ENCODE results near the gene ZNF717. TPM values are rescaled to one million over a fixed set of nuclear protein-coding genes. Genes with fewer than 3 reads are reported as not detected.
"Not testable (repeated sequence)": the region's sequence is repeated elsewhere in the genome, so short reads cannot be mapped to it uniquely, and the experiment has no call there.

ZNF717 gene
- polyA plus RNA-seq (2013), result 3.9 and 4.5 TPM in 2 replicates

- Histone ChIP-seq H3K14ac (ENCODE audit: low read length) (peak within 1 kb of the TSS; percentile 39), H2AFZ (ENCODE audit: insufficient read depth, low read length, poor library complexity) (peak within 1 kb of the TSS; percentile 71), H3K4me3 (ENCODE audit: low read depth, low read length) (peak within 1 kb of the TSS; percentile 75), H4K12ac (ENCODE audit: low read depth, low read length) (peak within 1 kb of the TSS; percentile 84), H3K4me2 (ENCODE audit: low read length) (peak within 1 kb of the TSS; percentile 66), H3K18ac (ENCODE audit: low read length) (peak within 1 kb of the TSS; percentile 92), H2AK5ac (ENCODE audit: low read length) (peak within 1 kb of the TSS; percentile 62), H3K9ac (ENCODE audit: low read length) (peak within 1 kb of the TSS; percentile 77), H4K91ac (ENCODE audit: low read depth, low read length) (peak within 1 kb of the TSS; percentile 68), H4K8ac (ENCODE audit: low read depth, low read length) (peak within 1 kb of the TSS; percentile 91)
- not testable (repeated sequence) for H2BK12ac ChIP-seq (ENCODE audit: low read length); H3K27ac ChIP-seq (ENCODE audit: low read depth, low read length); H2BK120ac ChIP-seq (ENCODE audit: insufficient read depth, low read length, poor library complexity); H3K4ac ChIP-seq (ENCODE audit: low read depth, low read length); H3K9me3 ChIP-seq (ENCODE audit: insufficient read depth, low read depth, low read length); H3K4me1 ChIP-seq (ENCODE audit: control insufficient read depth in 1 of 2, insufficient read depth in 2 of 2, low read length in 2 of 2); H3K23ac ChIP-seq (ENCODE audit: low read length); H2BK5ac ChIP-seq (ENCODE audit: low read depth, low read length, poor library complexity); H3K27me3 ChIP-seq (ENCODE audit: insufficient read depth, low read length); H3K79me2 ChIP-seq (ENCODE audit: control insufficient read depth, insufficient read depth, low read length, poor library complexity); H3K36me3 ChIP-seq (ENCODE audit: control insufficient read depth in 1 of 2, insufficient read depth in 2 of 2, low read length in 2 of 2); H3K79me1 ChIP-seq (ENCODE audit: low read length)
- no CpG with 5 or more reads among the region's 52 CpGs for WGBS (ENCODE audit: extremely low coverage, insufficient coverage, insufficient read length)
- peak; percentile 83 to 91 for DNase-seq
These were observed at the start of gene ZNF717 for GRCh38 chr3:75785081-75785755. Gene ZNF717 (minus strand): TSS chr3:75785549. CDS start chr3:75783362, 2,187 bp downstream.

DNA sequence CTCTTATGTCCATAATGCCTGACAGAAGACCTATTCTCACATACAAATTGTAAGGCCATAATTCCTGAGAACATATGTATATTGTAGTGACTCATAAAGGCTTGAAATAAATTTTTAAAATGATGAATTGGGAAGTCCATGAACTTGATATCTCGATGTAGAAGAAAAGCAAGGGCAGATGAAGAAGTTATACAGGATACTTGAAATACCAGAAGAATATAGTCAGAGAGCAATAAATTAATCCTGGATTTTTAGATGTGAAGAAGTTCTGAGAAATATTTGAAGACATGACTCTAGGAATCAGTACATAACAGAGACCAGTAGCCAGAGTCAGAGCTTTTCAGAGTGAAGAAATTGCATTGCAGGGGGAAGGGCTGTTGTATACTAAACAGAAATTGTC is 45.7 kb upstream of the ZNF717 start:
- not testable (repeated sequence) for H3K4me2 ChIP-seq (ENCODE audit: low read length); H3K4ac ChIP-seq (ENCODE audit: low read depth, low read length); H2BK12ac ChIP-seq (ENCODE audit: low read length); H3K14ac ChIP-seq (ENCODE audit: low read length); H3K23ac ChIP-seq (ENCODE audit: low read length); H3K4me3 ChIP-seq (ENCODE audit: low read depth, low read length); H3K4me1 ChIP-seq (ENCODE audit: control insufficient read depth in 1 of 2, insufficient read depth in 2 of 2, low read length in 2 of 2); H2BK120ac ChIP-seq (ENCODE audit: insufficient read depth, low read length, poor library complexity); H4K91ac ChIP-seq (ENCODE audit: low read depth, low read length); H4K8ac ChIP-seq (ENCODE audit: low read depth, low read length); H3K36me3 ChIP-seq (ENCODE audit: control insufficient read depth in 1 of 2, insufficient read depth in 2 of 2, low read length in 2 of 2); H3K9ac ChIP-seq (ENCODE audit: low read length); H3K79me2 ChIP-seq (ENCODE audit: control insufficient read depth, insufficient read depth, low read length, poor library complexity); H3K27ac ChIP-seq (ENCODE audit: low read depth, low read length); H2AFZ ChIP-seq (ENCODE audit: insufficient read depth, low read length, poor library complexity); H3K9me3 ChIP-seq (ENCODE audit: insufficient read depth, low read depth, low read length); DNase-seq; H4K12ac ChIP-seq (ENCODE audit: low read depth, low read length); H3K27me3 ChIP-seq (ENCODE audit: insufficient read depth, low read length); H3K18ac ChIP-seq (ENCODE audit: low read length); H2AK5ac ChIP-seq (ENCODE audit: low read length); H2BK5ac ChIP-seq (ENCODE audit: low read depth, low read length, poor library complexity); H3K79me1 ChIP-seq (ENCODE audit: low read length)
- no CpG with 5 or more reads among the region's 1 CpG for WGBS (ENCODE audit: extremely low coverage, insufficient coverage, insufficient read length)

DNA sequence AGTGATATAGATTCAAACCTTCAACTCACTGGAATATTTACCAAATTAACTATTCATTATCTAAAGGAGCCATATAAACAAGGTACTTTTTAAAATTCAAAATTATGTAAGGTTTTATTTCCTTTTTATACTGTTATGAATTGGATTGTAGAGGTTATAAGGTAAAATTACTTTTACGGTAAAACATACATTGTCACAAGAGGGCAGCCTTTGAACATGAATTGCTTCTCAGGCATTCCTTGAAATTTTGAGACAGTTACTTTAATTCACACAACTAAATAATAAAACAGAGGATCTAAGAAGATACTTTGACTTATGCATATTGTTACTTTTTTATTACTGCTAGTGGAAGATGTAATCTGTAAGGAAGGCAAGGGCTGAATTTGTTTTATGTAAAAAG is 32.7 kb upstream of the ZNF717 start:
- not testable (repeated sequence) for H4K8ac ChIP-seq (ENCODE audit: low read depth, low read length); H3K27ac ChIP-seq (ENCODE audit: low read depth, low read length); DNase-seq; H2AK5ac ChIP-seq (ENCODE audit: low read length); H3K4me2 ChIP-seq (ENCODE audit: low read length); H3K36me3 ChIP-seq (ENCODE audit: control insufficient read depth in 1 of 2, insufficient read depth in 2 of 2, low read length in 2 of 2); H2BK120ac ChIP-seq (ENCODE audit: insufficient read depth, low read length, poor library complexity); H2BK12ac ChIP-seq (ENCODE audit: low read length); H2AFZ ChIP-seq (ENCODE audit: insufficient read depth, low read length, poor library complexity); H3K9ac ChIP-seq (ENCODE audit: low read length); H3K18ac ChIP-seq (ENCODE audit: low read length); H3K9me3 ChIP-seq (ENCODE audit: insufficient read depth, low read depth, low read length); H3K79me2 ChIP-seq (ENCODE audit: control insufficient read depth, insufficient read depth, low read length, poor library complexity); H3K27me3 ChIP-seq (ENCODE audit: insufficient read depth, low read length); H3K4ac ChIP-seq (ENCODE audit: low read depth, low read length); H2BK5ac ChIP-seq (ENCODE audit: low read depth, low read length, poor library complexity); H3K4me3 ChIP-seq (ENCODE audit: low read depth, low read length); H3K4me1 ChIP-seq (ENCODE audit: control insufficient read depth in 1 of 2, insufficient read depth in 2 of 2, low read length in 2 of 2); H4K91ac ChIP-seq (ENCODE audit: low read depth, low read length); H4K12ac ChIP-seq (ENCODE audit: low read depth, low read length); H3K79me1 ChIP-seq (ENCODE audit: low read length); H3K23ac ChIP-seq (ENCODE audit: low read length); H3K14ac ChIP-seq (ENCODE audit: low read length)
- no CpG with 5 or more reads among the region's 1 CpG for WGBS (ENCODE audit: extremely low coverage, insufficient coverage, insufficient read length)

GRCh38 chr3:75816287-75817180 is 31.2 kb upstream of the ZNF717 start:
- not testable (repeated sequence) for H3K23ac ChIP-seq (ENCODE audit: low read length); H3K27ac ChIP-seq (ENCODE audit: low read depth, low read length); H3K27me3 ChIP-seq (ENCODE audit: insufficient read depth, low read length); H3K79me1 ChIP-seq (ENCODE audit: low read length); H2BK12ac ChIP-seq (ENCODE audit: low read length); DNase-seq; H2BK120ac ChIP-seq (ENCODE audit: insufficient read depth, low read length, poor library complexity); H3K9me3 ChIP-seq (ENCODE audit: insufficient read depth, low read depth, low read length); H2AFZ ChIP-seq (ENCODE audit: insufficient read depth, low read length, poor library complexity); H3K4me3 ChIP-seq (ENCODE audit: low read depth, low read length); H3K14ac ChIP-seq (ENCODE audit: low read length); H4K8ac ChIP-seq (ENCODE audit: low read depth, low read length); H3K36me3 ChIP-seq (ENCODE audit: control insufficient read depth in 1 of 2, insufficient read depth in 2 of 2, low read length in 2 of 2); H3K4ac ChIP-seq (ENCODE audit: low read depth, low read length); H3K4me1 ChIP-seq (ENCODE audit: control insufficient read depth in 1 of 2, insufficient read depth in 2 of 2, low read length in 2 of 2); H2BK5ac ChIP-seq (ENCODE audit: low read depth, low read length, poor library complexity); H4K12ac ChIP-seq (ENCODE audit: low read depth, low read length); H4K91ac ChIP-seq (ENCODE audit: low read depth, low read length); H2AK5ac ChIP-seq (ENCODE audit: low read length); H3K79me2 ChIP-seq (ENCODE audit: control insufficient read depth, insufficient read depth, low read length, poor library complexity); H3K9ac ChIP-seq (ENCODE audit: low read length); H3K4me2 ChIP-seq (ENCODE audit: low read length); H3K18ac ChIP-seq (ENCODE audit: low read length)
- WGBS (ENCODE audit: extremely low coverage, insufficient coverage, insufficient read length), result no CpG with 5 or more reads among the region's 9 CpGs

Measured in trophoblast cell (in vitro differentiated cells and primary cell).